ENCODE results near the gene PARN. TPM values are rescaled to one million over a fixed set of nuclear protein-coding genes. Genes with fewer than 3 reads are reported as not detected.

Gene PARN
- total and polyA plus RNA-seq, 2 experiments from 2014 or later = 32.5 to 61.3 TPM

DNA sequence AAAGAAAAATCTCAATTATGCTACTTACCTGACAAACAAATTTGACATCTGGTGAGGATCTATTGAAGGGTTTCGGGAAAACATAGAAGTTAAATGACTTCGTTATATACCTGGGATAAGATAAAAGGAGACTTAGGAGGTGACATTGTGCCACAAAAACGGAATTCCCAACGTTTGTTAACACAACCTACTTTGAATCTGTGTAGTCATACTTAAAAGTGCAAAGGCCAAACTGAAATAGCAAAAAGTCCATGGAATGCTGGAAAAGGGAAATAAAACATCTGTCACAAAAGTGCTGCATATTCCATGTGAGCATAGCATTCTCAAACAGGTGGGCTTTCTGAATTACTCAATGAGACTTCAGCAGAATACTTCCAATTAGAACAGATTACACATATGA is 3.0 kb downstream of the PARN start:
- no peak overlapping the region for H3K27ac ChIP-seq (ENCODE audit: low read depth)
- peaks cover 9% of the 10 kb centered on the region for H3K4me1 ChIP-seq (ENCODE audit: insufficient read depth)
- TF ChIP-seq EZH2phosphoT487 (IDR thresholded peaks at IDR 0.05; ENCODE audit: unreplicated experiment) = no peak
- TF ChIP-seq, protein P1, sequence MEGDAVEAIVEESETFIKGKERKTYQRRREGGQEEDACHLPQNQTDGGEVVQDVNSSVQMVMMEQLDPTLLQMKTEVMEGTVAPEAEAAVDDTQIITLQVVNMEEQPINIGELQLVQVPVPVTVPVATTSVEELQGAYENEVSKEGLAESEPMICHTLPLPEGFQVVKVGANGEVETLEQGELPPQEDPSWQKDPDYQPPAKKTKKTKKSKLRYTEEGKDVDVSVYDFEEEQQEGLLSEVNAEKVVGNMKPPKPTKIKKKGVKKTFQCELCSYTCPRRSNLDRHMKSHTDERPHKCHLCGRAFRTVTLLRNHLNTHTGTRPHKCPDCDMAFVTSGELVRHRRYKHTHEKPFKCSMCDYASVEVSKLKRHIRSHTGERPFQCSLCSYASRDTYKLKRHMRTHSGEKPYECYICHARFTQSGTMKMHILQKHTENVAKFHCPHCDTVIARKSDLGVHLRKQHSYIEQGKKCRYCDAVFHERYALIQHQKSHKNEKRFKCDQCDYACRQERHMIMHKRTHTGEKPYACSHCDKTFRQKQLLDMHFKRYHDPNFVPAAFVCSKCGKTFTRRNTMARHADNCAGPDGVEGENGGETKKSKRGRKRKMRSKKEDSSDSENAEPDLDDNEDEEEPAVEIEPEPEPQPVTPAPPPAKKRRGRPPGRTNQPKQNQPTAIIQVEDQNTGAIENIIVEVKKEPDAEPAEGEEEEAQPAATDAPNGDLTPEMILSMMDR (conservative IDR thresholded peaks at IDR 0.05; ENCODE audit: low read depth in 2 of 2) = no peak
- TF ChIP-seq EZH2 (IDR thresholded peaks at IDR 0.05; ENCODE audit: low read depth, unreplicated experiment) = no peak
- no peak for TF ChIP-seq ZNF331 (CRISPR knock-in tag; IDR thresholded peaks at IDR 0.05; ENCODE audit: low read depth)
- TF ChIP-seq, protein P2, sequence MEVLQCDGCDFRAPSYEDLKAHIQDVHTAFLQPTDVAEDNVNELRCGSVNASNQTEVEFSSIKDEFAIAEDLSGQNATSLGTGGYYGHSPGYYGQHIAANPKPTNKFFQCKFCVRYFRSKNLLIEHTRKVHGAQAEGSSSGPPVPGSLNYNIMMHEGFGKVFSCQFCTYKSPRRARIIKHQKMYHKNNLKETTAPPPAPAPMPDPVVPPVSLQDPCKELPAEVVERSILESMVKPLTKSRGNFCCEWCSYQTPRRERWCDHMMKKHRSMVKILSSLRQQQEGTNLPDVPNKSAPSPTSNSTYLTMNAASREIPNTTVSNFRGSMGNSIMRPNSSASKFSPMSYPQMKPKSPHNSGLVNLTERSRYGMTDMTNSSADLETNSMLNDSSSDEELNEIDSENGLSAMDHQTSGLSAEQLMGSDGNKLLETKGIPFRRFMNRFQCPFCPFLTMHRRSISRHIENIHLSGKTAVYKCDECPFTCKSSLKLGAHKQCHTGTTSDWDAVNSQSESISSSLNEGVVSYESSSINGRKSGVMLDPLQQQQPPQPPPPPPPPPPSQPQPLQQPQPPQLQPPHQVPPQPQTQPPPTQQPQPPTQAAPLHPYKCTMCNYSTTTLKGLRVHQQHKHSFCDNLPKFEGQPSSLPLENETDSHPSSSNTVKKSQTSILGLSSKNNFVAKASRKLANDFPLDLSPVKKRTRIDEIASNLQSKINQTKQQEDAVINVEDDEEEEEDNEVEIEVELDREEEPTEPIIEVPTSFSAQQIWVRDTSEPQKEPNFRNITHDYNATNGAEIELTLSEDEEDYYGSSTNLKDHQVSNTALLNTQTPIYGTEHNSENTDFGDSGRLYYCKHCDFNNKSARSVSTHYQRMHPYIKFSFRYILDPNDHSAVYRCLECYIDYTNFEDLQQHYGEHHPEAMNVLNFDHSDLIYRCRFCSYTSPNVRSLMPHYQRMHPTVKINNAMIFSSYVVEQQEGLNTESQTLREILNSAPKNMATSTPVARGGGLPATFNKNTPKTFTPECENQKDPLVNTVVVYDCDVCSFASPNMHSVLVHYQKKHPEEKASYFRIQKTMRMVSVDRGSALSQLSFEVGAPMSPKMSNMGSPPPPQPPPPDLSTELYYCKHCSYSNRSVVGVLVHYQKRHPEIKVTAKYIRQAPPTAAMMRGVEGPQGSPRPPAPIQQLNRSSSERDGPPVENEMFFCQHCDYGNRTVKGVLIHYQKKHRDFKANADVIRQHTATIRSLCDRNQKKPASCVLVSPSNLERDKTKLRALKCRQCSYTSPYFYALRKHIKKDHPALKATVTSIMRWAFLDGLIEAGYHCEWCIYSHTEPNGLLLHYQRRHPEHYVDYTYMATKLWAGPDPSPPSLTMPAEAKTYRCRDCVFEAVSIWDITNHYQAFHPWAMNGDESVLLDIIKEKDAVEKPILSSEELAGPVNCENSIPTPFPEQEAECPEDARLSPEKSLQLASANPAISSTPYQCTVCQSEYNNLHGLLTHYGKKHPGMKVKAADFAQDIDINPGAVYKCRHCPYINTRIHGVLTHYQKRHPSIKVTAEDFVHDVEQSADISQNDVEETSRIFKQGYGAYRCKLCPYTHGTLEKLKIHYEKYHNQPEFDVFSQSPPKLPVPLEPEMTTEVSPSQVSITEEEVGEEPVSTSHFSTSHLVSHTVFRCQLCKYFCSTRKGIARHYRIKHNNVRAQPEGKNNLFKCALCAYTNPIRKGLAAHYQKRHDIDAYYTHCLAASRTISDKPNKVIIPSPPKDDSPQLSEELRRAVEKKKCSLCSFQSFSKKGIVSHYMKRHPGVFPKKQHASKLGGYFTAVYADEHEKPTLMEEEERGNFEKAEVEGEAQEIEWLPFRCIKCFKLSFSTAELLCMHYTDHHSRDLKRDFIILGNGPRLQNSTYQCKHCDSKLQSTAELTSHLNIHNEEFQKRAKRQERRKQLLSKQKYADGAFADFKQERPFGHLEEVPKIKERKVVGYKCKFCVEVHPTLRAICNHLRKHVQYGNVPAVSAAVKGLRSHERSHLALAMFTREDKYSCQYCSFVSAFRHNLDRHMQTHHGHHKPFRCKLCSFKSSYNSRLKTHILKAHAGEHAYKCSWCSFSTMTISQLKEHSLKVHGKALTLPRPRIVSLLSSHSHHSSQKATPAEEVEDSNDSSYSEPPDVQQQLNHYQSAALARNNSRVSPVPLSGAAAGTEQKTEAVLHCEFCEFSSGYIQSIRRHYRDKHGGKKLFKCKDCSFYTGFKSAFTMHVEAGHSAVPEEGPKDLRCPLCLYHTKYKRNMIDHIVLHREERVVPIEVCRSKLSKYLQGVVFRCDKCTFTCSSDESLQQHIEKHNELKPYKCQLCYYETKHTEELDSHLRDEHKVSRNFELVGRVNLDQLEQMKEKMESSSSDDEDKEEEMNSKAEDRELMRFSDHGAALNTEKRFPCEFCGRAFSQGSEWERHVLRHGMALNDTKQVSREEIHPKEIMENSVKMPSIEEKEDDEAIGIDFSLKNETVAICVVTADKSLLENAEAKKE (CRISPR knock-in tag; IDR thresholded peaks at IDR 0.05) = no peak
- TF ChIP-seq ZNF114 (CRISPR knock-in tag; IDR thresholded peaks at IDR 0.05) = no peak
- no peak for TF ChIP-seq STAT1 (IDR thresholded peaks at IDR 0.05; ENCODE audit: unreplicated experiment)
- no peak for TF ChIP-seq POLR2AphosphoS5 (IDR thresholded peaks at IDR 0.05; ENCODE audit: low read depth)
- TF ChIP-seq, protein P3, sequence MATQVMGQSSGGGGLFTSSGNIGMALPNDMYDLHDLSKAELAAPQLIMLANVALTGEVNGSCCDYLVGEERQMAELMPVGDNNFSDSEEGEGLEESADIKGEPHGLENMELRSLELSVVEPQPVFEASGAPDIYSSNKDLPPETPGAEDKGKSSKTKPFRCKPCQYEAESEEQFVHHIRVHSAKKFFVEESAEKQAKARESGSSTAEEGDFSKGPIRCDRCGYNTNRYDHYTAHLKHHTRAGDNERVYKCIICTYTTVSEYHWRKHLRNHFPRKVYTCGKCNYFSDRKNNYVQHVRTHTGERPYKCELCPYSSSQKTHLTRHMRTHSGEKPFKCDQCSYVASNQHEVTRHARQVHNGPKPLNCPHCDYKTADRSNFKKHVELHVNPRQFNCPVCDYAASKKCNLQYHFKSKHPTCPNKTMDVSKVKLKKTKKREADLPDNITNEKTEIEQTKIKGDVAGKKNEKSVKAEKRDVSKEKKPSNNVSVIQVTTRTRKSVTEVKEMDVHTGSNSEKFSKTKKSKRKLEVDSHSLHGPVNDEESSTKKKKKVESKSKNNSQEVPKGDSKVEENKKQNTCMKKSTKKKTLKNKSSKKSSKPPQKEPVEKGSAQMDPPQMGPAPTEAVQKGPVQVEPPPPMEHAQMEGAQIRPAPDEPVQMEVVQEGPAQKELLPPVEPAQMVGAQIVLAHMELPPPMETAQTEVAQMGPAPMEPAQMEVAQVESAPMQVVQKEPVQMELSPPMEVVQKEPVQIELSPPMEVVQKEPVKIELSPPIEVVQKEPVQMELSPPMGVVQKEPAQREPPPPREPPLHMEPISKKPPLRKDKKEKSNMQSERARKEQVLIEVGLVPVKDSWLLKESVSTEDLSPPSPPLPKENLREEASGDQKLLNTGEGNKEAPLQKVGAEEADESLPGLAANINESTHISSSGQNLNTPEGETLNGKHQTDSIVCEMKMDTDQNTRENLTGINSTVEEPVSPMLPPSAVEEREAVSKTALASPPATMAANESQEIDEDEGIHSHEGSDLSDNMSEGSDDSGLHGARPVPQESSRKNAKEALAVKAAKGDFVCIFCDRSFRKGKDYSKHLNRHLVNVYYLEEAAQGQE (IDR thresholded peaks at IDR 0.05; ENCODE audit: unreplicated experiment) = no peak
- TF ChIP-seq, protein P4, sequence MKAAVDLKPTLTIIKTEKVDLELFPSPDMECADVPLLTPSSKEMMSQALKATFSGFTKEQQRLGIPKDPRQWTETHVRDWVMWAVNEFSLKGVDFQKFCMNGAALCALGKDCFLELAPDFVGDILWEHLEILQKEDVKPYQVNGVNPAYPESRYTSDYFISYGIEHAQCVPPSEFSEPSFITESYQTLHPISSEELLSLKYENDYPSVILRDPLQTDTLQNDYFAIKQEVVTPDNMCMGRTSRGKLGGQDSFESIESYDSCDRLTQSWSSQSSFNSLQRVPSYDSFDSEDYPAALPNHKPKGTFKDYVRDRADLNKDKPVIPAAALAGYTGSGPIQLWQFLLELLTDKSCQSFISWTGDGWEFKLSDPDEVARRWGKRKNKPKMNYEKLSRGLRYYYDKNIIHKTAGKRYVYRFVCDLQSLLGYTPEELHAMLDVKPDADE (IDR thresholded peaks at IDR 0.05) = no peak
- TF ChIP-seq JUNB (IDR thresholded peaks at IDR 0.05; ENCODE audit: unreplicated experiment) = no peak
- no peak for TF ChIP-seq CREB1 (CRISPR knock-in tag; IDR thresholded peaks at IDR 0.05; ENCODE audit: low read depth)
- no peak for TF ChIP-seq NANOG (IDR thresholded peaks at IDR 0.05; ENCODE audit: borderline replicate concordance)
- no peak overlapping the region for H3K4me3 ChIP-seq
- H3K27me3 ChIP-seq (ENCODE audit: insufficient read depth) = no peaks in the 10 kb centered on the region
- Mint-ChIP-seq H3K27me3 (ENCODE audit: insufficient read depth, low read depth, poor library complexity) (peaks cover 7% of the 10 kb centered on the region), H3K4me1 (peaks cover 14% of the 10 kb centered on the region), H3K36me3 (ENCODE audit: low read depth) (peaks cover 67% of the 10 kb centered on the region), H3K27ac (no peak overlapping the region), H3K4me3 (no peak overlapping the region), H3K9me3 (no peaks in the 10 kb centered on the region)
- H3F3A ChIP-seq (replicated peaks; ENCODE audit: low read depth) = peaks cover 14% of the 10 kb centered on the region; the same call in 1 of the 2 replicates
- H4K20me1 ChIP-seq (replicated peaks; ENCODE audit: insufficient read depth) = peaks cover 3% of the 10 kb centered on the region; the same call in 1 of the 2 replicates
- no peak overlapping the region for H2AFZ ChIP-seq
- no peaks in the 10 kb centered on the region for H3K9me2 ChIP-seq (ENCODE audit: insufficient read depth)
- H3K4me2 ChIP-seq = no peak overlapping the region
- peaks cover 20% of the 10 kb centered on the region for H3K79me2 ChIP-seq (replicated peaks; ENCODE audit: insufficient read depth)
- peaks cover 36% of the 10 kb centered on the region for H3K36me3 ChIP-seq (ENCODE audit: insufficient read depth)
- DNase-seq (ENCODE audit: low spot score) = no peak
- ATAC-seq = no peak

Data from GM23338 (cell line).